ENCODE results near the gene PSMB5. TPM values are rescaled to one million over a fixed set of nuclear protein-coding genes. Genes with fewer than 3 reads are reported as not detected.
A peak's percentile ranks its signal among the peaks of the same experiment; 100 is the strongest.

The PSMB5 gene
- total and polyA plus RNA-seq, 2 of the 13 experiments (the other 11 are each of a cell fraction or from before 2014, with no cell fraction given), result 705 to 871 TPM

GRCh38 chr14:23071244-23071920 is 36.7 kb upstream of the PSMB5 start (continued):
- TF ChIP-seq, protein P1, sequence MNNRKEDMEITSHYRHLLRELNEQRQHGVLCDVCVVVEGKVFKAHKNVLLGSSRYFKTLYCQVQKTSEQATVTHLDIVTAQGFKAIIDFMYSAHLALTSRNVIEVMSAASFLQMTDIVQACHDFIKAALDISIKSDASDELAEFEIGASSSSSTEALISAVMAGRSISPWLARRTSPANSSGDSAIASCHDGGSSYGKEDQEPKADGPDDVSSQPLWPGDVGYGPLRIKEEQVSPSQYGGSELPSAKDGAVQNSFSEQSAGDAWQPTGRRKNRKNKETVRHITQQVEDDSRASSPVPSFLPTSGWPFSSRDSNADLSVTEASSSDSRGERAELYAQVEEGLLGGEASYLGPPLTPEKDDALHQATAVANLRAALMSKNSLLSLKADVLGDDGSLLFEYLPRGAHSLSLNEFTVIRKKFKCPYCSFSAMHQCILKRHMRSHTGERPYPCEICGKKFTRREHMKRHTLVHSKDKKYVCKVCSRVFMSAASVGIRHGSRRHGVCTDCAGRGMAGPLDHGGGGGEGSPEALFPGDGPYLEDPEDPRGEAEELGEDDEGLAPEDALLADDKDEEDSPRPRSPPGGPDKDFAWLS (CRISPR knock-in tag; IDR thresholded peaks at IDR 0.05; ENCODE audit: borderline replicate concordance), result no peak
- TF ChIP-seq ZNF710 (CRISPR knock-in tag; IDR thresholded peaks at IDR 0.05; ENCODE audit: borderline replicate concordance) (peak; percentile 85; the same call in 1 of the 2 replicates), MIXL1 (CRISPR knock-in tag; IDR thresholded peaks at IDR 0.05) (peak; percentile 84; the same call in 1 of the 2 replicates), ZNF609 (CRISPR knock-in tag; IDR thresholded peaks at IDR 0.05; ENCODE audit: borderline replicate concordance) (no peak), FOSL1 (CRISPR knock-in tag; IDR thresholded peaks at IDR 0.05; ENCODE audit: borderline replicate concordance) (no peak), SP4 (CRISPR knock-in tag; IDR thresholded peaks at IDR 0.05) (peak; percentile 67; the same call in 1 of the 2 replicates), RXRA (CRISPR knock-in tag; IDR thresholded peaks at IDR 0.05) (peak; percentile 73), ZC3H4 (CRISPR knock-in tag; IDR thresholded peaks at IDR 0.05; ENCODE audit: borderline replicate concordance) (peak; percentile 88; the same call in 1 of the 2 replicates), ZSCAN12 (CRISPR knock-in tag; IDR thresholded peaks at IDR 0.05) (no peak), ZNF768 (CRISPR knock-in tag; IDR thresholded peaks at IDR 0.05) (peak; percentile 84), ZFX (CRISPR knock-in tag; IDR thresholded peaks at IDR 0.05; ENCODE audit: low read depth) (peak; percentile 89), HOMEZ (CRISPR knock-in tag; IDR thresholded peaks at IDR 0.05; ENCODE audit: low read depth) (peak; percentile 87), IKZF1 (IDR thresholded peaks at IDR 0.05) (no peak), ARHGAP35 (CRISPR knock-in tag; IDR thresholded peaks at IDR 0.05; ENCODE audit: borderline replicate concordance) (no peak; the same call in none of the 2 replicates), MED13 (CRISPR knock-in tag; IDR thresholded peaks at IDR 0.05) (no peak)
- TF ChIP-seq, protein P2, sequence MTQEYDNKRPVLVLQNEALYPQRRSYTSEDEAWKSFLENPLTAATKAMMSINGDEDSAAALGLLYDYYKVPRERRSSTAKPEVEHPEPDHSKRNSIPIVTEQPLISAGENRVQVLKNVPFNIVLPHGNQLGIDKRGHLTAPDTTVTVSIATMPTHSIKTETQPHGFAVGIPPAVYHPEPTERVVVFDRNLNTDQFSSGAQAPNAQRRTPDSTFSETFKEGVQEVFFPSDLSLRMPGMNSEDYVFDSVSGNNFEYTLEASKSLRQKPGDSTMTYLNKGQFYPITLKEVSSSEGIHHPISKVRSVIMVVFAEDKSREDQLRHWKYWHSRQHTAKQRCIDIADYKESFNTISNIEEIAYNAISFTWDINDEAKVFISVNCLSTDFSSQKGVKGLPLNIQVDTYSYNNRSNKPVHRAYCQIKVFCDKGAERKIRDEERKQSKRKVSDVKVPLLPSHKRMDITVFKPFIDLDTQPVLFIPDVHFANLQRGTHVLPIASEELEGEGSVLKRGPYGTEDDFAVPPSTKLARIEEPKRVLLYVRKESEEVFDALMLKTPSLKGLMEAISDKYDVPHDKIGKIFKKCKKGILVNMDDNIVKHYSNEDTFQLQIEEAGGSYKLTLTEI (CRISPR knock-in tag; conservative IDR thresholded peaks at IDR 0.05), result no peak
- TF ChIP-seq, protein P3, sequence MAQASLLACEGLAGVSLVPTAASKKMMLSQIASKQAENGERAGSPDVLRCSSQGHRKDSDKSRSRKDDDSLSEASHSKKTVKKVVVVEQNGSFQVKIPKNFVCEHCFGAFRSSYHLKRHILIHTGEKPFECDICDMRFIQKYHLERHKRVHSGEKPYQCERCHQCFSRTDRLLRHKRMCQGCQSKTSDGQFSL (CRISPR knock-in tag; IDR thresholded peaks at IDR 0.05), result peak; percentile 74; the same call in 1 of the 2 replicates
